K562 (cell line): ENCODE data around the gene MYH6. TPM values are rescaled to one million over a fixed set of nuclear protein-coding genes. Genes with fewer than 3 reads are reported as not detected.

ENCODE experiments used
- ATAC-seq: fragments of 200-7000 bp; cut with Tn5 transposase; 3 replicates; pipeline ENCODE4 v1.9.1; 2020; ENCODE audit warnings: moderate library complexity
- BruUV-seq: library from RNA; stranded (reverse); fragments of 400-500 nt; replicated peaks from 2 replicates; lab custom pipeline; 2021; lab: Mats Ljungman, UMichigan
- CTCF ChIA-PET: fragments of 300-600 bp; formaldehyde crosslinking; extraction: SDS; loops from one replicate; lab custom pipeline; 2021; ENCODE audit warnings: low intra/inter-chr PET ratio; lab: Yijun Ruan, JAX
- POLR2A ChIA-PET: fragments of 300-600, 350-650 bp; sonication (Branson Sonifier 250); formaldehyde crosslinking; extraction: SDS; loops from one replicate; lab custom pipeline; 2021; ENCODE audit warnings: antibody characterized with exemption, inconsistent platforms; lab: Yijun Ruan, JAX
- DNase-seq, 4 experiments: peaks; one replicate each; pipeline versions ENCODE4 v3.0.0 to v3.0.0-alpha.2; 2011 to 2018; ENCODE audit warnings: low spot score in 3 of 4, mixed read lengths in 3 of 4; ENCODE audit errors: extremely low read depth in 1 of 4
- FAIRE-seq: peaks from 2 replicates; lab custom pipeline; 2011; peaks lifted over from hg19 to GRCh38; lab: Jason Lieb, UNC
- H2AFZ ChIP-seq: 2 replicates; pipeline ENCODE4 v1.6.0; 2011; ENCODE audit warnings: low read depth, low read length, control low read depth, inconsistent platforms
- H3K27ac ChIP-seq: fragments of 200-600 bp; 3 replicates; pipeline ENCODE4 v1.8.0; 2011; ENCODE audit warnings: low read depth, mild to moderate bottlenecking, control low read depth, inconsistent platforms, low read length, moderate library complexity, mixed read lengths; ENCODE audit errors: extremely low read depth
- H3K27me3 ChIP-seq, 2 experiments: fragments of 300-600 bp in 1 of 2; 2 replicates in 1 of 2; 3 replicates in 1 of 2; pipeline versions ENCODE4 v1.6.0 to v1.8.0; 2011; ENCODE audit warnings: inconsistent platforms in 2 of 2, low read length in 2 of 2, mild to moderate bottlenecking in 1 of 2, mixed read lengths in 1 of 2, moderate library complexity in 1 of 2; ENCODE audit not compliant: control insufficient read depth in 2 of 2, insufficient read depth in 2 of 2
- H3K36me3 ChIP-seq: fragments of 300-600 bp; 3 replicates; pipeline ENCODE4 v1.8.0; 2011; ENCODE audit warnings: mild to moderate bottlenecking, low read length, inconsistent platforms; ENCODE audit not compliant: control insufficient read depth, insufficient read depth
- H3K4me1 ChIP-seq, 2 experiments: fragments of 200-600 bp in 1 of 2; replicated peaks in 1 of 2; 2 replicates in 1 of 2; 3 replicates in 1 of 2; pipeline versions ENCODE4 v1.5.1 to v1.8.0; 2011; ENCODE audit warnings: inconsistent platforms in 2 of 2, low read length in 2 of 2, mild to moderate bottlenecking in 1 of 2, mixed read lengths in 1 of 2, moderate library complexity in 1 of 2; ENCODE audit not compliant: control insufficient read depth in 2 of 2, insufficient read depth in 2 of 2
- H3K4me2 ChIP-seq: 2 replicates; pipeline ENCODE4 v1.6.1; 2011; ENCODE audit warnings: low read length, control low read depth, inconsistent platforms, mixed read lengths; ENCODE audit not compliant: insufficient read depth
- H3K4me3 ChIP-seq: fragments of 200-600 bp; sonication (generic), shearing (Covaris generic); 2 replicates; pipeline ENCODE4 v1.5.1; 2016; ENCODE audit warnings: control low read depth, inconsistent platforms
- H3K79me2 ChIP-seq: fragments of 200-600 bp; 3 replicates; pipeline ENCODE4 v1.8.0; 2011; ENCODE audit warnings: low read length, inconsistent platforms; ENCODE audit not compliant: control insufficient read depth, insufficient read depth
- H3K9ac ChIP-seq, 2 experiments: 2 replicates each; pipeline versions ENCODE4 v1.6.0 to v1.6.1; 2011; ENCODE audit warnings: low read depth in 2 of 2, low read length in 2 of 2, control low read depth in 1 of 2, inconsistent platforms in 1 of 2, mild to moderate bottlenecking in 1 of 2, mixed read lengths in 1 of 2; ENCODE audit not compliant: insufficient read depth in 1 of 2
- H3K9me1 ChIP-seq: one replicate; pipeline ENCODE4 v1.6.0; 2011; ENCODE audit warnings: inconsistent platforms, mild to moderate bottlenecking, low read length, moderate library complexity; ENCODE audit not compliant: control insufficient read depth, insufficient read depth
- H3K9me3 ChIP-seq: replicated peaks from 2 replicates; pipeline ENCODE4 v1.5.1; 2011; ENCODE audit warnings: low read depth, low read length, inconsistent platforms; ENCODE audit not compliant: control insufficient read depth, insufficient read depth
- H4K20me1 ChIP-seq: replicated peaks from 2 replicates; pipeline ENCODE4 v1.6.1; 2011; ENCODE audit warnings: low read length, inconsistent platforms, mixed read lengths; ENCODE audit not compliant: control insufficient read depth, insufficient read depth
- CBX1 ChIP-seq: sonication (generic); IDR thresholded peaks from 2 replicates; pipeline ENCODE4 v1.6.1; 2016; ENCODE audit warnings: antibody characterized with exemption, low read depth, mild to moderate bottlenecking
- FOXA1 ChIP-seq: fragments of 450-650 bp; IDR thresholded peaks from 2 replicates; pipeline ENCODE4 v1.6.1; 2016; ENCODE audit warnings: mild to moderate bottlenecking, borderline replicate concordance
- NRF1 ChIP-seq, 2 experiments: fragments of 450-650 bp; IDR thresholded peaks in 1 of 2; conservative IDR thresholded peaks in 1 of 2; 2 replicates each; pipeline ENCODE4 v1.6.1; 2014; ENCODE audit warnings: mild to moderate bottlenecking in 2 of 2
- RFX1 ChIP-seq: fragments of 450-650 bp; IDR thresholded peaks from 2 replicates; pipeline ENCODE4 v1.6.1; 2016; ENCODE audit warnings: mild to moderate bottlenecking, moderate library complexity
- WGBS: fragments of 100-300 bp; shearing (Covaris generic); methylation state at CpG from one replicate; pipeline ENCODE4 v1.1.6; 2016; ENCODE audit warnings: low coverage, mixed read lengths; ENCODE audit not compliant: insufficient coverage; ENCODE audit errors: missing lambda C conversion rate; 5-methylcytosine and 5-hydroxymethylcytosine counted together
- in situ Hi-C: fragments of 300-500 bp; cut with MboI; formaldehyde crosslinking; loops from 4 replicates; pipeline ENCODE4 v1.15.0; 2018; ENCODE audit warnings: inconsistent platforms, mixed read lengths
- intact Hi-C: fragments of 100-400 bp; cut with micrococcal nuclease; formaldehyde crosslinking; loops from 2 replicates; pipeline ENCODE4 v1.14.2; 2022
- polyA plus RNA-seq, 8 experiments: library from polyadenylated mRNA; depleted of rRNA in 4 of 8; stranded (reverse) in 5 of 8; unstranded in 3 of 8; fragments of >200 nt; fragmentation: Nextera tagmentation in 2 of 8; fragmentation: Illumina TruSeq in 1 of 8; extraction: Ambion mirVana in 2 of 8; extraction: Trizol in 1 of 8; gene quantifications; 2 replicates each; pipeline versions ENCODE4 v1.2.1 to v1.2.3, GENCODE V29; 2011 to 2014; ENCODE audit warnings: inconsistent platforms in 1 of 8, missing spikeins in 1 of 8
- total RNA-seq, 7 experiments: library from RNA; depleted of rRNA in 6 of 7; stranded (reverse); fragments of >200 nt in 6 of 7; fragmentation: Illumina TruSeq in 2 of 7; extraction: Trizol in 2 of 7; gene quantifications; 2 replicates each; pipeline versions ENCODE4 v1.2.1 to v1.2.3, GENCODE V29; 2011 to 2021; ENCODE audit warnings: low replicate concordance in 1 of 7
- TF ChIP-seq, protein P1 (sequence below): IDR thresholded peaks from 2 replicates; pipeline ENCODE4 v1.6.1; 2016; ENCODE audit warnings: missing genetic modification characterization, missing compliant biosample characterization
- TF ChIP-seq, protein P2 (sequence below), 2 experiments: IDR thresholded peaks; 2 replicates each; pipeline ENCODE4 v1.6.1; 2011; ENCODE audit warnings: borderline replicate concordance in 1 of 2, control low read depth in 1 of 2, low read depth in 1 of 2, low read length in 1 of 2, mild to moderate bottlenecking in 1 of 2, mixed read lengths in 1 of 2, moderate library complexity in 1 of 2; ENCODE audit not compliant: insufficient read depth in 1 of 2, insufficient read length in 1 of 2, poor library complexity in 1 of 2, severe bottlenecking in 1 of 2; ENCODE audit errors: extremely low read depth in 1 of 2
- TF ChIP-seq, protein P3 (sequence below): fragments of 450-650 bp; IDR thresholded peaks from 2 replicates; pipeline ENCODE4 v1.6.1; 2016
- TF ChIP-seq, protein P4 (sequence below): IDR thresholded peaks from 2 replicates; pipeline ENCODE4 v1.6.1; 2012; ENCODE audit warnings: low read depth, low read length, improper control_type of control experiment, borderline replicate concordance
- TF ChIP-seq, protein P5 (sequence below): fragments of 200-800 bp; sonication (Bioruptor generic); IDR thresholded peaks from 2 replicates; pipeline ENCODE4 v1.6.1; 2017; ENCODE audit warnings: missing genetic modification characterization, missing compliant biosample characterization

MYH6 gene
- total and polyA plus RNA-seq, 9 of the 15 experiments (the other 6 are each of a cell fraction or from before 2014, with no cell fraction given): not detected

DNA sequence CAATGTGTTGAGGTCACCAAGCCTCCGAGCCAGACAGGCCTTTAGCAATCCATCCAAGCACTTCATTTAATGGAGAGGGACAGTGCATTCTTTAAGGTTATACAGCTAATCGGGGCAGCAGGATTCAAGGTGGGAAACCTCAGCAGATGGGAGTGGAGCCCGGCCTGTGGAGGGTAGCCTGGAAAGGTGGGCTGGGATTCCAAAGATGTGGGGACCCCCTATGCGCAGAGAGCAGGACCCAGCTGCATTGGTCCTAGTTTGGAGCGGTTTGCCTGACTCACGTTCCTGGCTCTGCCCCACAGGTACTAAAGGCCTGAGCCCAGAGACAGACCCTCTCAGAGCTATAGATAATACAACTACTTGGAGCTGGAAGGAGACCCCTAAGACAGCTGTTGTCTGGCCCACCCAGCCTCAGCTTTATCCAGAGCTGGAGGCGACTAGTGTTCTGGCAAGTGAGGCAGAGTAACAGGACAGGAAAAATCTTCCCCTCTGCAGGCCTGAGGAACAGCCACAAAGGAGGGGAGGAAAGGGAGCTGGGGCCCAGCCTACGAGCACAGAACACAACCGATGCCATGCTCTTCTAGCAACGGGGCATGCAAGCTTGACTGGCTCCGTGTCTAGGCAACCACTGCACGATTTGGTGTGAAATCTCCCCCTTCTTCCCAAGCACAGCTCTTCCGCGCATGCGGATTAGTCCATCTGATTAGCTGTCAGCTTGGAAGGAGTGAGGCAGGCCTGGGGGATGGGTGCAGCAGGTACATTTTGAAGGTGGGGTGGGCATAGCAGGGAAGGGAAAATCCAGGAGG is 28.5 kb upstream of the MYH6 start:
- TF ChIP-seq RFX1 (peak; percentile 67), CBX1 (no peak), FOXA1 (no peak), NRF1 (conservative IDR thresholded peaks at IDR 0.05 in 1 of 2, IDR thresholded peaks at IDR 0.05 in 1 of 2) (peak; percentile 59 to 69)
- TF ChIP-seq, protein P1, sequence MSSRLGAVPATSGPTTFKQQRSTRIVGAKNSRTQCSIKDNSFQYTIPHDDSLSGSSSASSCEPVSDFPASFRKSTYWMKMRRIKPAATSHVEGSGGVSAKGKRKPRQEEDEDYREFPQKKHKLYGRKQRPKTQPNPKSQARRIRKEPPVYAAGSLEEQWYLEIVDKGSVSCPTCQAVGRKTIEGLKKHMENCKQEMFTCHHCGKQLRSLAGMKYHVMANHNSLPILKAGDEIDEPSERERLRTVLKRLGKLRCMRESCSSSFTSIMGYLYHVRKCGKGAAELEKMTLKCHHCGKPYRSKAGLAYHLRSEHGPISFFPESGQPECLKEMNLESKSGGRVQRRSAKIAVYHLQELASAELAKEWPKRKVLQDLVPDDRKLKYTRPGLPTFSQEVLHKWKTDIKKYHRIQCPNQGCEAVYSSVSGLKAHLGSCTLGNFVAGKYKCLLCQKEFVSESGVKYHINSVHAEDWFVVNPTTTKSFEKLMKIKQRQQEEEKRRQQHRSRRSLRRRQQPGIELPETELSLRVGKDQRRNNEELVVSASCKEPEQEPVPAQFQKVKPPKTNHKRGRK (tag): no peak
- TF ChIP-seq, protein P2, sequence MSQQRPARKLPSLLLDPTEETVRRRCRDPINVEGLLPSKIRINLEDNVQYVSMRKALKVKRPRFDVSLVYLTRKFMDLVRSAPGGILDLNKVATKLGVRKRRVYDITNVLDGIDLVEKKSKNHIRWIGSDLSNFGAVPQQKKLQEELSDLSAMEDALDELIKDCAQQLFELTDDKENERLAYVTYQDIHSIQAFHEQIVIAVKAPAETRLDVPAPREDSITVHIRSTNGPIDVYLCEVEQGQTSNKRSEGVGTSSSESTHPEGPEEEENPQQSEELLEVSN (IDR thresholded peaks at IDR 0.05; ENCODE audit: borderline replicate concordance in 1 of 2, extremely low read depth in 1 of 2, insufficient read depth in 1 of 2, insufficient read length in 1 of 2, low read depth in 1 of 2, low read length in 1 of 2, poor library complexity in 1 of 2, severe bottlenecking in 1 of 2): peak in 1 of 2 experiments; percentile 14
- TF ChIP-seq, protein P3, sequence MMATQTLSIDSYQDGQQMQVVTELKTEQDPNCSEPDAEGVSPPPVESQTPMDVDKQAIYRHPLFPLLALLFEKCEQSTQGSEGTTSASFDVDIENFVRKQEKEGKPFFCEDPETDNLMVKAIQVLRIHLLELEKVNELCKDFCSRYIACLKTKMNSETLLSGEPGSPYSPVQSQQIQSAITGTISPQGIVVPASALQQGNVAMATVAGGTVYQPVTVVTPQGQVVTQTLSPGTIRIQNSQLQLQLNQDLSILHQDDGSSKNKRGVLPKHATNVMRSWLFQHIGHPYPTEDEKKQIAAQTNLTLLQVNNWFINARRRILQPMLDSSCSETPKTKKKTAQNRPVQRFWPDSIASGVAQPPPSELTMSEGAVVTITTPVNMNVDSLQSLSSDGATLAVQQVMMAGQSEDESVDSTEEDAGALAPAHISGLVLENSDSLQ: peak; percentile 60
- TF ChIP-seq, protein P4, sequence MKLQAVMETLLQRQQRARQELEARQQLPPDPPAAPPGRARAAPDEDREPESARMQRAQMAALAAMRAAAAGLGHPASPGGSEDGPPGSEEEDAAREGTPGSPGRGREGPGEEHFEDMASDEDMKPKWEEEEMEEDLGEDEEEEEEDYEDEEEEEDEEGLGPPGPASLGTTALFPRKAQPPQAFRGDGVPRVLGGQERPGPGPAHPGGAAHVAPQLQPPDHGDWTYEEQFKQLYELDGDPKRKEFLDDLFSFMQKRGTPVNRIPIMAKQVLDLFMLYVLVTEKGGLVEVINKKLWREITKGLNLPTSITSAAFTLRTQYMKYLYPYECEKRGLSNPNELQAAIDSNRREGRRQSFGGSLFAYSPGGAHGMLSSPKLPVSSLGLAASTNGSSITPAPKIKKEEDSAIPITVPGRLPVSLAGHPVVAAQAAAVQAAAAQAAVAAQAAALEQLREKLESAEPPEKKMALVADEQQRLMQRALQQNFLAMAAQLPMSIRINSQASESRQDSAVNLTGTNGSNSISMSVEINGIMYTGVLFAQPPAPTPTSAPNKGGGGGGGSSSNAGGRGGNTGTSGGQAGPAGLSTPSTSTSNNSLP: no peak
- TF ChIP-seq, protein P5, sequence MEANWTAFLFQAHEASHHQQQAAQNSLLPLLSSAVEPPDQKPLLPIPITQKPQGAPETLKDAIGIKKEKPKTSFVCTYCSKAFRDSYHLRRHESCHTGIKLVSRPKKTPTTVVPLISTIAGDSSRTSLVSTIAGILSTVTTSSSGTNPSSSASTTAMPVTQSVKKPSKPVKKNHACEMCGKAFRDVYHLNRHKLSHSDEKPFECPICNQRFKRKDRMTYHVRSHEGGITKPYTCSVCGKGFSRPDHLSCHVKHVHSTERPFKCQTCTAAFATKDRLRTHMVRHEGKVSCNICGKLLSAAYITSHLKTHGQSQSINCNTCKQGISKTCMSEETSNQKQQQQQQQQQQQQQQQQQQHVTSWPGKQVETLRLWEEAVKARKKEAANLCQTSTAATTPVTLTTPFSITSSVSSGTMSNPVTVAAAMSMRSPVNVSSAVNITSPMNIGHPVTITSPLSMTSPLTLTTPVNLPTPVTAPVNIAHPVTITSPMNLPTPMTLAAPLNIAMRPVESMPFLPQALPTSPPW: peak; percentile 48; the same call in 1 of the 2 replicates
- Histone ChIP-seq H3K9ac (peak overlapping the region in 1 of 2 experiments; percentile 4; a peak in 1 of 4 replicates), H3K4me3 (no peak overlapping the region), H3K4me1 (peaks cover 26 to 40% of the 10 kb centered on the region in 2 experiments; a peak in 4 of 5 replicates), H3K36me3 (no peaks in the 10 kb centered on the region), H3K79me2 (no peaks in the 10 kb centered on the region), H3K9me3 (no peaks in the 10 kb centered on the region), H2AFZ (peak overlapping the region; percentile 82), H3K27ac (no peak overlapping the region), H3K9me1 (no peaks in the 10 kb centered on the region), H3K27me3 (peaks cover 0 to 16% of the 10 kb centered on the region in 2 experiments; a peak in 2 of 5 replicates), H3K4me2 (peak overlapping the region; percentile 43; the same call in 1 of the 2 replicates), H4K20me1 (no peaks in the 10 kb centered on the region)
- in situ Hi-C loops: no loop called here
- no TSS peak for BruUV-seq
- CTCF ChIA-PET: no interaction called here
- POLR2A ChIA-PET: interaction anchor here (0.6 to 1.1 kb wide), 3 partner anchors 14 to 105 kb away, joined by 3 to 4 read pairs (median 3); no protein-coding TSS in a partner anchor
- DNase-seq (peak; percentile 44 to 69 (median 53)), FAIRE-seq (peak; percentile 85), ATAC-seq (peak; percentile 67)
- 29% methylated on average over 12 of the region's 15 CpGs for WGBS
- intact Hi-C loops: no loop called here
